LNCAP (cell line): Measurements from ENCODE around the gene BZW2.

Source experiments
- CTCF ChIP-seq: fragments of 450-650 bp; IDR thresholded peaks from 2 replicates; pipeline ENCODE4 v1.5.1; 2017; ENCODE audit warnings: mild to moderate bottlenecking

Gene BZW2

DNA sequence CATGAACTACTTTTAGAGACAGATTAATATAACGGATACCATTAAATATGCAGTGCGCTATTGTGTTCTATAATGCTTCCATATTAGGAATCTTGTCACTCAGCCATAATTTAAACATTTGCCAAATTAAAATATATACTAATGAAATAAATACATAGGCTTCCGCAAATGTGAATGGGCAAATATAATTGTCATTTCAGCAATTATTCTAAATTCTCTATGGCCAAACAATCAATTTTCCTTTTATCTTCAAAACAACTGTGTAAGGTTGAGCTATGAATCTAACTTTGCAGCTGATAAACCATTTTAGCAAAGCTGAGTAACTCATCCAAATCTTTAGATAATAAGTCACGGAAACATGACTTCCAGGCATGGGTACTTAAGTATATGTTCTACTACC is 86.8 kb downstream of the BZW2 start:
- no peak for TF ChIP-seq CTCF

GRCh38 chr7:16734148-16734726 is 88.3 kb downstream of the BZW2 start:
- no peak for TF ChIP-seq CTCF

DNA sequence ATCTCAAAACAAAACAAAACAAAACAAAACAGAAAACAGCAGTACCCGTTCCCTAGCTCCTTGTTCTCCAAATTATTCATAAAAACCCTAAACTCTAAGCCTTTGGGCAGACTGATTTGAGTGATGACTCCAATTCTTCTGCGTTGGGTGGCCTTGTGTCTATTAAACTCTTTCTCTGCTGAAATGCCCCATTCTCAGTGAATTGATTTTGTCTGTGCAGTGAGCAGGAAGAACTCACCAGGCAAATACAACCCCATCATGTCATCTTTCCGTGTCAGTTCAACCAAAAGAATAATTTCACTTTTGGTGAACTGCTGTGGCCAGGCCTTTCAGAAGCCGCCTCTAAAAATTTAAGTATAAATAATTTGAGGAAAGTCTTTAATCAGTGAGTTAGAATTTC is 89.0 kb downstream of the BZW2 start:
- TF ChIP-seq CTCF: no peak

DNA sequence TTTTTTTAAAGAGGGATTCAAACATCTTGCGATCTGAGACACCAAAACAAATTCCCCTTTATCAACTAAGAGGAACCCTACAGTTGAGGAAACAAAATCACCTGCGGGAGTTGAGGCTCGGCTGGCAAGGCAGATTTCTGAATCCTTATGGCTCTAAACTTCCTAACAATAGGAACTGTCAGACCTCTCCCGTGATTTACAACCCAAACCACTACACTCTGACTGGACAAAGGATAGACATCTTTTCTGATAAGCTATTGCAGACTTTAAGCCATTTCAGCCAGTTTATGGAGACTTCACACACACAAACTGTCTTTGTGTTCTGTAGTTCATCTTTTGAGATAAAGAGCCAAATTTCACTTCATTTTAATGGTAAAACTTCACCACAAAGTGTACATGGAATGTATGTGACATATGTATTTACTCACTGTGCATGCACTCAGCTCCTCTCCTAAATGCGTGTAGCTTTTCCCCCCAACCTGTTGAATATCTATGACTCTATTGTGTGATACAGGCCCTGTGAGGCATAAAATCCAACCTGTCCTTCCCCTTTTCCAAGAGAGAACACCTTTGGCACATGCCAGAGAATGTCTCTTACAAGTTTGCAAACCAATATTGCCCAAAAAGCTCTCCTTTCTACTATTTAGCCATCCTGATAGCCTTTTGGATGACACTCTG is 92.2 kb downstream of the BZW2 start:
- no peak for TF ChIP-seq CTCF

GRCh38 chr7:16739863-16740622 is 94.1 kb downstream of the BZW2 start:
- TF ChIP-seq CTCF: no peak

GRCh38 chr7:16740623-16740953 is 94.6 kb downstream of the BZW2 start:
- no peak for TF ChIP-seq CTCF

- no peak for TF ChIP-seq CTCF
Measured at GRCh38 chr7:16740996-16741395, 95.0 kb downstream of the BZW2 start.
